GM19397 (cell line): ENCODE measurements around the gene WNT3.

Experiments
- ATAC-seq: cut with Tn5 transposase; IDR thresholded peaks from one replicate; pipeline ENCODE4 v1.9.1; 2021; ENCODE audit warnings: mild to moderate bottlenecking, moderate library complexity; ENCODE audit not compliant: unreplicated experiment

Gene WNT3

GRCh38 chr17:46739982-46740381 lies 78.5 kb downstream of the WNT3 start:
- no peak for ATAC-seq

GRCh38 chr17:46738544-46738943 lies 79.9 kb downstream of the WNT3 start:
- ATAC-seq, result no peak

GRCh38 chr17:46737326-46737725 lies 81.2 kb downstream of the WNT3 start:
- ATAC-seq, result no peak

- no peak for ATAC-seq
Observed at GRCh38 chr17:46736100-46736499, 82.4 kb downstream of the WNT3 start.

GRCh38 chr17:46733837-46734475 lies 84.5 kb downstream of the WNT3 start:
- no peak for ATAC-seq

- ATAC-seq, result no peak
Observed at GRCh38 chr17:46732754-46733398, 85.6 kb downstream of the WNT3 start.

GRCh38 chr17:46732160-46732559 lies 86.3 kb downstream of the WNT3 start:
- ATAC-seq, result no peak

- no peak for ATAC-seq
Observed at GRCh38 chr17:46730679-46731078, 87.8 kb downstream of the WNT3 start.

- no peak for ATAC-seq
Observed at GRCh38 chr17:46730026-46730425, 88.5 kb downstream of the WNT3 start.

- ATAC-seq, result no peak
Observed at GRCh38 chr17:46727572-46728348, 90.7 kb downstream of the WNT3 start.

- ATAC-seq, result no peak
Observed at GRCh38 chr17:46726206-46726605, 92.3 kb downstream of the WNT3 start.

- ATAC-seq, result no peak
Observed at GRCh38 chr17:46722662-46723285, 95.7 kb downstream of the WNT3 start.

- no peak for ATAC-seq
Observed at GRCh38 chr17:46720408-46720807, 98.1 kb downstream of the WNT3 start.

GRCh38 chr17:46719891-46720290 lies 98.6 kb downstream of the WNT3 start:
- ATAC-seq, result no peak

GRCh38 chr17:46717999-46718398 lies 100.5 kb downstream of the WNT3 start:
- no peak for ATAC-seq
